Stimulated activated CD4-positive, alpha-beta T cell treated with anti-CD3 and anti-CD28 coated beads, Interleukin-12 subunit alpha, Interleukin-12 subunit beta, amount 100 ng/mL, for 48 hours (primary cell): Measurements from ENCODE around the gene TTC22.
A peak's percentile ranks its signal among the peaks of the same experiment; 100 is the strongest.

Experiments used
- DNase-seq, 3 donors: peaks; one replicate each; pipeline ENCODE4 v3.0.0-alpha.2; 2020; ENCODE audit warnings: low read depth in 2 of 3, low spot score in 1 of 3

TTC22 gene

GRCh38 chr1:54800899-54801759 lies at the start of gene TTC22:
TTC22 (minus strand) TSS chr1:54801323; CDS start chr1:54801163, 160 bp downstream.
- DNase-seq: peak; percentile 47 to 61 (median 53)

GRCh38 chr1:54850737-54851136 lies 49.6 kb upstream of the TTC22 start:
- no peak for DNase-seq

GRCh38 chr1:54850069-54850730 lies 49.1 kb upstream of the TTC22 start:
- DNase-seq: no peak

GRCh38 chr1:54849219-54850068 lies 48.3 kb upstream of the TTC22 start:
- no peak for DNase-seq

- no peak for DNase-seq
These were observed 47.2 kb upstream of the TTC22 start for GRCh38 chr1:54848134-54848948.

DNA sequence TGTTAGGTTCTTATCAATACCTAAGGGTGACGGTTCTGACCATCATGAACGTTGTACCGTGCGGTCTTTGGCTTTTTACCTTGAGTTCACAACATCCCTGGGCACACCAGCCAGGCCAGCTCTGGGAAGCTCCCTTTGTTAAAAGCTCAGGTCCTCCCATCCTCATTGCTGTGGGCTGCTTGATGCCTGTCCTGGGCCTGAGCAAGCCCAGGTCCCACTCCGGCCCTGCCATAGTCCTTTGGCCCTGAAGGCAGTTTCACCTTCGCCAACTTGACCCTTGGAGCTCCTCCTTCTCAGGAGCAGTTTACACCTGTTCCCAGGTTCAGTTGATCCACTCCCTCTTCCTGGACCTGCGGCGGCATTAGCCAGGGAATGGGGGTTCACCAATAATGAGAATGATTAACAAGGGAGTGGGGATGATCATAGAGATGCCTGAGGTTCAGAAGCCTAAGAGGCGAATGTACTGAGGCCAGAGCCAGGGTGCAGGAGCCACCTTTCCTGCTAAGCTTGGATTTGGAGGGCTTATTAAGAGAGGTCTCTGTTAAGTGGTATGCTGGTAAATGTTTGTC lies 45.7 kb upstream of the TTC22 start:
- DNase-seq: no peak

DNA sequence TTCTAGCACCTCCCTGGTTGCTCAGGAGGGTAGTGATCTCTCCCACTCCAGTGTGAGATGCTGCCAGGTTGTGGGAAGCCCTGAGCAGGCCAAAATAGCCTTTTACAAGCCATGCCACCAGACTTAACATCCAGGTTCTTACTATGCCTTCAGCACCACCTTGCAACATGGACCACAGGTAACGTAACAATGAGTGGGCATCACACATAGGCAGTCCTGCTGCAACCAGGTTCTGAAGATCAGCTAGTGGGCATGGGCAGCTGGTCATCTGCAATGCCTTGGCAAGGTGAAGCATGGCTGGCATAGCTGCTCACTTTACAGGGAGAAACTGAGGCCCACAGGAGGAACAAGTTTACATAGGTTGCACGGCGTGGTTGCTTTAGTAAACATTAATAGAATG lies 45.2 kb upstream of the TTC22 start:
- DNase-seq: no peak

DNA sequence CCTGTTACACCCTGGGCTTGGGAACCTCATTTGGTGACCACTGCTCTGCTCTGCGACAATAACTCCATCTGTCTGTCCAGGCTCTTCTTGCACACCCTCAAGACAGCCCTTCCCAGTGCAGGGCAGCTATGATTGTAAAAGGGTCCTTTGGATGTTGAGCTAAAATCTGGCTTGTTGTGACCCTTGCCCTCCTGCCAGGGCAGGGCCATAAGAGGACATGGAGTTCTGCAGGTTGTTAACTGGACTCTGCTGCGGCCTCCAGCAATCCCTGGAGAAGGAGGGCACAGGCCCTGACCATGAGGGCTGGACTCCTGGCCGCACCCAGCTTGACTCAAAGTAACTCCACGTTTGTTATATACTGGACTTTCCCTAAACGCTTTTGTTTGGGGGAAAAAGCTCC lies 44.6 kb upstream of the TTC22 start:
- no peak for DNase-seq

GRCh38 chr1:54844564-54844963 lies 43.4 kb upstream of the TTC22 start:
- DNase-seq: no peak

GRCh38 chr1:54843449-54843848 lies 42.3 kb upstream of the TTC22 start:
- DNase-seq: no peak

DNA sequence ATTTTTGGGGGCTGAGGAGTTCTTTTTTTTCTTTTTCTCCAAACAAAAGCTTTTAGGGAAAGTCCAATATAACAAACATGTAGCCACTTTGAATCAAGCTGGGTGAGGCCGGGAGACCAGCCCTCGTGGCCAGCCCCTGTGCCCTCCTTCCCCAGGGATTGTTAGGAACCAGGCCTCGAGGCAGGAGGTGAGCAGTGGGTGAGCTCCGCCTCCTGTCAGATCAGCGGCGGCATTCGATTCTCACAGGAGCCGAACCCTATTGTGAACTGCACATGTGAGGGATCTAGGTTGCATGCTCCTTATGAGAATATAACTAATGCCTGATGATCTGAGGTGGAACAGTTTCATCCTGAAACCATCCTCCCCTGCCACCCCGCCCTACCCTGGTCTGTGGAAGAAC lies 41.8 kb upstream of the TTC22 start:
- DNase-seq: no peak

DNA sequence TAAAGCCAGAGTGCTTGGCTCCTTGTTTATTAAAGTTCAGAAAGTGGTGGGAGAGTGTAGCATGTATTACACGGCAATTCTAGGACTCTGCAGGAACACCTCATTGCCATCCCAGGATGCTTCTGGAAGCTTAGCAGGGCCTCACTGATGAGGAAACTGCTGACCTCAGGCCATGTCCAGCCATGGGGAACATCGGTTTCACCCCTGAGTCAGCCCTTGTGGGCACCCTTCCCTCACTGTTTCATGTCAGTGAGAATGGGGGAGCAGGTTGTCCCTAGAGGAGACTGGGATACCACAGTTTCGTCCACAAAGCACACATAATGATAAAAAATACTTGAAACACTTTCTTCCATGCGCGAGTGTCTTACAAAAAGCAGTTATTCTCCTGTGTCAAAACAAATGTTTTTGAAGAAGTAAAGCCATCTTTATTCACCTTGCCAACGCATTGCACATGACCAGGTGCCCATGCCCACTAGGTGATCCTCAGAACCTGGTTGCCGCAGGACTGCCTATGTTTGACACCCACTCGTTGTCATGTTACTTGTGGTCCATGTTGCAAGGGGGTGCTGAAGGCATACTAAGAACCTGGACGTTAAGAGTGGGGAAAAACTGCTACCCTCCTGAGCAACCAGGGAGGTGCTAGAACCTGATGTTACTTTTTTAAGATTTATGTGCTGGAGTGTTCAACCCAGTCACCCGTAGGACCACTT lies 41.2 kb upstream of the TTC22 start:
- no peak for DNase-seq

GRCh38 chr1:54839824-54840223 lies 38.7 kb upstream of the TTC22 start:
- no peak for DNase-seq

GRCh38 chr1:54838565-54839180 lies 37.5 kb upstream of the TTC22 start:
- DNase-seq: no peak

DNA sequence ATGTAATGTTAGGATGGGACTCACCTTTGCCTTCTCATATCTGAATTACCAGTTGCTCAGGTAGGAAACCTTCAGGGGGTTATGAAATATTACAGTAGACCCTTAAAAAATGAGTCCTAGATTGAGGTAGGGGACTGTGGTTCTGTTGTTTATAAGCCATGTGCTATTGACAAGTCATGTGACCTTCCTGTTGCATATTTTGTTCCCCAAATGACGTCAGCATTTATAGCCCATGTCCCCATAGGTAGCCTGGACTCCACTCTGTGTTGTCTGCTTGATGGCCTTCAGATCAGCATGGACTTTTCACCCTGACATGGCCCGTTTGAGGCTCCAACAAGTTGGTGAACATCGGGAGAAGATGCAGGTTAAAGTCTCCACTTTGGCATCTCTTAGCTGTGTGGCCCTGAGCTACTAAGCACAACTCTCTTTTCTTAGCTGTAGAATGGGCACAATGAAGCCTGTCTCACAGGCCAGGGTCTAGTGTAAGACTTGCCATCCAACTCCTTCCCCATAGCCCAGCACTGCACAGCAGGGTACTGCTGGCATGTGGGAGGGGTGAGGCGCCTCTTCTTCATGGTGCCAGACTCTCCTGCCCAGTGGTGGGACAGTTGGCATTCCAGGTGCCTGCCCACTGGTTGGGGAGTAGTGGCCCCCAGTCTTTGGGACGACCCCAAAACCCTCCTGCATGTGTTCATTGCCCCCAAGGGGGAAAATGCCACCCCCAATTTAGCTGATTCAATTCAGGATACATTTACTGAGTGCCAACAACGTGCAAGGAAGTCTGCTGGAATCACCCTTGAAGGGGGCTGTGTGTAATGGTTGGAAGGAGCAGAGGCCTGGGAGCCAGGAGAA lies 36.1 kb upstream of the TTC22 start:
- DNase-seq: no peak

DNA sequence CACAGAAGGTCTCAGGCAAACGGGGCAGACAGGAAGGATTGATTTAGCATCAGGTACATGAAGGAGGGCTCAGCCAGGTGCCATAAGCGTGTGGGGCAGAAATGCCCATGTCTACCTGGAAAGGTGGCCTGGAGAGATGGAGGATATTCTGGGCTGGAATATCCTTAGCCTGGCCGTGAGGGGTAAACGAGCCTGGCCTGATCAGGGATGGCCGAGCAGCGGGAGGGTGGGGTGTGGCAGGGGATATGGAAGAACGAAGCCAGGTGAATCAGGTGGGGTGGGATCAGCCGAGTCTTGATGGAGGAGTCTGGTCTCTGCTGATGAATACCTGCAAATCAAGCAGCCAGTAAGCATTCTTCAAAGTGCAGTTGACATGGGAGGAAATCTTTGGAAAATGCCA lies 35.5 kb upstream of the TTC22 start:
- no peak for DNase-seq

- no peak for DNase-seq
These were observed 34.8 kb upstream of the TTC22 start for GRCh38 chr1:54835970-54836369.

- no peak for DNase-seq
These were observed 34.2 kb upstream of the TTC22 start for GRCh38 chr1:54835131-54835898.
